Kidney (tissue), 14 donors: ENCODE data around the gene TCIRG1. TPM values are rescaled to one million over a fixed set of nuclear protein-coding genes. Genes with fewer than 3 reads are reported as not detected.

Source experiments
- DNase-seq, 5 donors: peaks; one replicate each; pipeline ENCODE4 v3.0.0-alpha.2; 2013 to 2020
- FAIRE-seq: peaks from 2 replicates; lab custom pipeline; 2012; peaks lifted over from hg19 to GRCh38; lab: Jason Lieb, UNC
- H3K27ac ChIP-seq, 2 donors: one replicate each; pipeline ENCODE4 v1.7.0; 2013; ENCODE audit warnings: low read depth in 2 of 2, low read length in 2 of 2, inconsistent platforms in 1 of 2
- H3K27me3 ChIP-seq: one replicate; pipeline ENCODE4 v1.7.1; 2013; ENCODE audit warnings: low read length, inconsistent platforms; ENCODE audit not compliant: control insufficient read depth, insufficient read depth
- H3K36me3 ChIP-seq, 3 donors: one replicate each; pipeline versions ENCODE4 v1.7.0 to v1.7.1; 2013; ENCODE audit warnings: low read length in 3 of 3, control low read depth in 1 of 3, inconsistent platforms in 1 of 3; ENCODE audit not compliant: insufficient read depth in 3 of 3, control insufficient read depth in 2 of 3
- H3K4me1 ChIP-seq, 3 donors: one replicate each; pipeline versions ENCODE4 v1.7.0 to v1.7.1; 2013; ENCODE audit warnings: low read length in 3 of 3, inconsistent platforms in 1 of 3, low read depth in 1 of 3; ENCODE audit not compliant: control insufficient read depth in 2 of 3, insufficient read depth in 2 of 3
- H3K4me3 ChIP-seq, 3 donors: one replicate each; pipeline versions ENCODE4 v1.7.0 to v1.8.1; 2013; ENCODE audit warnings: low read length in 3 of 3, control low read depth in 1 of 3, inconsistent platforms in 1 of 3
- H3K9ac ChIP-seq, 3 donors: one replicate each; pipeline versions ENCODE4 v1.7.0 to v1.7.1; 2013; ENCODE audit warnings: low read length in 3 of 3, control low read depth in 1 of 3, inconsistent platforms in 1 of 3
- H3K9me3 ChIP-seq, 3 donors: one replicate each; pipeline versions ENCODE4 v1.7.0 to v1.7.1; 2013; ENCODE audit warnings: low read length in 3 of 3, control low read depth in 1 of 3, inconsistent platforms in 1 of 3; ENCODE audit not compliant: control insufficient read depth in 2 of 3, insufficient read depth in 1 of 3
- intact Hi-C: fragments of 100-400 bp; cut with DNase I; formaldehyde crosslinking; loops from one replicate; pipeline ENCODE4 v1.11.1; 2022
- polyA plus RNA-seq: library from polyadenylated mRNA; stranded (reverse); fragments of 350-450 nt; fragmentation: Illumina TruSeq; extraction: RNeasy Lipid Tissue Mini Kit (QIAGEN cat#74804); gene quantifications from one replicate; pipeline ENCODE4 v1.2.3, GENCODE V29; 2014; ENCODE audit warnings: low read depth, low replicate concordance; ENCODE audit not compliant: insufficient read depth
- total RNA-seq: library from RNA; stranded (reverse); fragmentation: NEBNext Ultra II Directional; extraction: Animal tissue kit (Norgen Biotek cat#: 25700); gene quantifications from one replicate; pipeline ENCODE4 v1.2.1, GENCODE V29; 2021
- TF ChIP-seq, protein P1 (sequence below): IDR thresholded peaks from 3 replicates; pipeline ENCODE4 v1.5.1; 2012; ENCODE audit warnings: mild to moderate bottlenecking, moderate library complexity, borderline replicate concordance; ENCODE audit not compliant: insufficient read depth; ENCODE audit errors: extremely low read depth
- donor health status: control.
- donor health status: control.
- donor health status: control.
- donor health status: control.
- donor health status: control.
- donor health status: DM: yes; HTN: yes; CAD: no.
- donor health status: Normal renal cell carcinoma (clear cell type).

The TCIRG1 gene
- total and polyA plus RNA-seq, 2 donors from 2014 or later, result 36.3 to 97.1 TPM

DNA sequence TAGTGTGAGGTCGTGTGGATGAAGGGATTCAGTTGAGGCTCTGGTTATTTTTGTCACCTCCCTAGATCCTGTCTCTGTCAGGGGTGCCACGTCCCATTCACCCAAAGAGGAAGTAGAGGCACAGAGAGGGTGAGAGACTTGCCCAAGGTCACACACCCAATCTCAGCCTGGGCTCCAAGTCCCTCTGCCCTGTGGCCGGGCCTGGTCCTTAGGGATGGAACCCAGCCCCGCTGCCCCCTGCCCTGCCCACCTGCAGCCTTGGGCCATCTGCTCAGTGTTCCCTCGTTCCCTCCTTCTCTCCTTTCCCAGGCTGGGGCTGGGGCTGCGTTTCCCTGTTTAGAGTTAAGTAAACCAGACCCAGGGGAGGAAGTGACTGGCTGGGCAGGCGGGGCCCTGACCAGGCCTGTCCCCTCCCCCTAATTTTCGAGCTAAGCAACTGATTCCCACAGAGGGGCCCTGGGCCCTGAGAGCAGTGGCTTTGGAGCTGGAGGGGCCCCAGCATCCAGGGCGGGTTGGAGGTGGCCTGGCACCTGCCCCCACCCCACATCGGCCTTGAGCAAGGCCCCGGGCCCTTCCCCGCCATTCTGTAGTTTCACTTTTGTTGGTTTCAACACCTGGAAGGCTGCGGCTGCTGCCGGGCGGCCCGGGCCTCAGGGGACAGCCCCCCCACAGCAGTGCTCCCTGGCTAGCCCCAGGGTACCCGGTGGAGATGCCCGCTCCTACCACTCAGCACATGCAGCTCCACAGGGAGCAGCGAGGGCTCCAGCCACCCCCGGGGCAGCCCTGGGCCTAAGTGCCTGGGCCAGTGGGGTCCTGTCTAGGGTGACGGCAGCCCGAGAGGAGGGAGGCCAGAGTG, 1.5 kb downstream of the TCIRG1 start:
- H3K4me3 ChIP-seq, result peak overlapping the region in 2 of 3 donors; percentile 47 to 69
- H3K27ac ChIP-seq, result peak overlapping the region; percentile 83 to 85
- H3K27me3 ChIP-seq, result no peaks in the 10 kb centered on the region
- intact Hi-C loops, result no loop called here
- DNase-seq, result peak; percentile 53 to 89 (median 78)
- no peaks in the 10 kb centered on the region for H3K9me3 ChIP-seq
- H3K9ac ChIP-seq, result peak overlapping the region in 2 of 3 donors; percentile 60 to 65
- TF ChIP-seq, protein P1, sequence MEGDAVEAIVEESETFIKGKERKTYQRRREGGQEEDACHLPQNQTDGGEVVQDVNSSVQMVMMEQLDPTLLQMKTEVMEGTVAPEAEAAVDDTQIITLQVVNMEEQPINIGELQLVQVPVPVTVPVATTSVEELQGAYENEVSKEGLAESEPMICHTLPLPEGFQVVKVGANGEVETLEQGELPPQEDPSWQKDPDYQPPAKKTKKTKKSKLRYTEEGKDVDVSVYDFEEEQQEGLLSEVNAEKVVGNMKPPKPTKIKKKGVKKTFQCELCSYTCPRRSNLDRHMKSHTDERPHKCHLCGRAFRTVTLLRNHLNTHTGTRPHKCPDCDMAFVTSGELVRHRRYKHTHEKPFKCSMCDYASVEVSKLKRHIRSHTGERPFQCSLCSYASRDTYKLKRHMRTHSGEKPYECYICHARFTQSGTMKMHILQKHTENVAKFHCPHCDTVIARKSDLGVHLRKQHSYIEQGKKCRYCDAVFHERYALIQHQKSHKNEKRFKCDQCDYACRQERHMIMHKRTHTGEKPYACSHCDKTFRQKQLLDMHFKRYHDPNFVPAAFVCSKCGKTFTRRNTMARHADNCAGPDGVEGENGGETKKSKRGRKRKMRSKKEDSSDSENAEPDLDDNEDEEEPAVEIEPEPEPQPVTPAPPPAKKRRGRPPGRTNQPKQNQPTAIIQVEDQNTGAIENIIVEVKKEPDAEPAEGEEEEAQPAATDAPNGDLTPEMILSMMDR, result no peak
- no peak for FAIRE-seq
- peaks cover 0 to 35% (median 10%) of the 10 kb centered on the region in 3 donors for H3K4me1 ChIP-seq
- H3K36me3 ChIP-seq, result no peaks in the 10 kb centered on the region

- H3K4me3 ChIP-seq, result peak overlapping the region in 1 of 3 donors; percentile 69
- peaks cover 0 to 35% (median 10%) of the 10 kb centered on the region in 3 donors for H3K4me1 ChIP-seq
- peak overlapping the region in 1 of 3 donors; percentile 65 for H3K9ac ChIP-seq
- intact Hi-C loops, result no loop called here
- H3K27me3 ChIP-seq, result no peaks in the 10 kb centered on the region
- peak overlapping the region; percentile 83 to 85 for H3K27ac ChIP-seq
- H3K9me3 ChIP-seq, result no peaks in the 10 kb centered on the region
- no peaks in the 10 kb centered on the region for H3K36me3 ChIP-seq
- TF ChIP-seq, protein P1, result no peak
- no peak for FAIRE-seq
- peak in 2 of 5 donors; percentile 58 to 82 for DNase-seq
Measured at GRCh38 chr11:68040957-68041591, 2.2 kb downstream of the TCIRG1 start.

DNA sequence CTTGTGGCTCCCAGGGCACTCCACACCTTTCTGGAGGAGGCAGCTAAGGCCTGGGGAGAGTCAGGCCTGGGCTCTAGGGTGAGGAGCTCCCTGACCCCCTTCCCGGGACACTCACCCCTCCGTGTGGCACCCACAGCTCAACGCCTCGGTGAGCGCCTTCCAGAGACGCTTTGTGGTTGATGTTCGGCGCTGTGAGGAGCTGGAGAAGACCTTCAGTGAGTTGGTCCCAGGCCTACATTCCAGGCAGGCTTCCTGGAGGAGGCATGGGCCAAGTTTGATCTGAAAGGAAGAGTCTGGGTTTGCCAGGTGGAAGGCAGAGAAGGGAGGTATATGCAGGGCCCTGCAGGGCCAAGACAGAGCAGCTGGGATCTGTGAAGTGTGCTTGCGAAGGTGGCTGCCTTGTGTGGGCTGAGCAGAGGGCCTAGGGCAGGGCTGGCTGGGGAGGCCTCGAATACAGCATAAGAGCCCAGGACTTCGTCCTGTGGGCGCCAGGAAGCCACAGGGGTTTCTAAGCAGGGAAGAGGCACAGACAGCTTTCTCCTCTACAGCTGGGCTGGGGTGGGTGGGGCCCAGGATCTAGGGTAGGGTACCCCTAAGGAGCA, 2.9 kb downstream of the TCIRG1 start:
- intact Hi-C loops, result no loop called here
- Histone ChIP-seq H3K4me3 (no peak overlapping the region), H3K4me1 (peaks cover 0 to 29% (median 10%) of the 10 kb centered on the region in 3 donors), H3K9me3 (no peaks in the 10 kb centered on the region), H3K36me3 (no peaks in the 10 kb centered on the region), H3K9ac (no peak overlapping the region), H3K27me3 (no peaks in the 10 kb centered on the region), H3K27ac (no peak overlapping the region)
- DNase-seq, result no peak
- TF ChIP-seq, protein P1, result no peak
- no peak for FAIRE-seq
